DOHH2 (cell line): ENCODE results near the gene DOCK11.

ENCODE experiments used
- H3F3A ChIP-seq: fragments of 200-600 bp; sonication (generic), shearing (Covaris generic); 2 replicates; pipeline ENCODE4 v1.6.0; 2016; ENCODE audit warnings: antibody characterized with exemption, mild to moderate bottlenecking; ENCODE audit not compliant: control insufficient read depth, insufficient read depth
- H3K27ac ChIP-seq: fragments of 200-600 bp; sonication (generic); 2 replicates; pipeline ENCODE4 v1.5.1; 2014; ENCODE audit warnings: low read depth, mild to moderate bottlenecking, low read length, moderate library complexity
- H3K27me3 ChIP-seq: fragments of 200-600 bp; sonication (generic); 2 replicates; pipeline ENCODE4 v1.6.1; 2014; ENCODE audit warnings: mild to moderate bottlenecking, low read length, mixed read lengths; ENCODE audit not compliant: control insufficient read depth
- H3K36me3 ChIP-seq: fragments of 200-600 bp; sonication (generic); 2 replicates; pipeline ENCODE4 v1.6.1; 2014; ENCODE audit warnings: mild to moderate bottlenecking, low read length, moderate library complexity, mixed read lengths; ENCODE audit not compliant: control insufficient read depth
- H3K4me1 ChIP-seq: fragments of 200-600 bp; sonication (generic); 2 replicates; pipeline ENCODE4 v1.6.1; 2014; ENCODE audit warnings: mild to moderate bottlenecking, low read length, mixed read lengths; ENCODE audit not compliant: control insufficient read depth
- H3K4me2 ChIP-seq: fragments of 200-600 bp; sonication (generic); 2 replicates; pipeline ENCODE4 v1.6.0; 2014; ENCODE audit warnings: mild to moderate bottlenecking, low read length, moderate library complexity
- H3K4me3 ChIP-seq: fragments of 200-600 bp; sonication (generic); 2 replicates; pipeline ENCODE4 v1.5.1; 2014; ENCODE audit warnings: mild to moderate bottlenecking, low read length, mixed read lengths
- H3K79me2 ChIP-seq: fragments of 200-600 bp; sonication (generic); 2 replicates; pipeline ENCODE4 v1.6.1; 2014; ENCODE audit warnings: mild to moderate bottlenecking, low read length, mixed read lengths; ENCODE audit not compliant: control insufficient read depth
- H3K9me2 ChIP-seq: fragments of 200-600 bp; sonication (generic); replicated peaks from 2 replicates; pipeline ENCODE4 v1.6.1; 2014; ENCODE audit warnings: mild to moderate bottlenecking, low read length, mixed read lengths; ENCODE audit not compliant: control insufficient read depth
- H3K9me3 ChIP-seq: fragments of 200-600 bp; sonication (generic); 2 replicates; pipeline ENCODE4 v1.6.1; 2014; ENCODE audit warnings: antibody characterized with exemption, low read length, mixed read lengths; ENCODE audit not compliant: control insufficient read depth, insufficient read depth
- H4K20me1 ChIP-seq: fragments of 200-600 bp; sonication (generic); 2 replicates; pipeline ENCODE4 v1.6.0; 2014; ENCODE audit warnings: low read depth, mild to moderate bottlenecking, antibody characterized with exemption, low read length, moderate library complexity; ENCODE audit not compliant: control insufficient read depth, insufficient read depth
- EZH2phosphoT487 ChIP-seq: fragments of 200-600 bp; sonication (generic); IDR thresholded peaks from 2 replicates; pipeline ENCODE4 v1.6.1; 2017; ENCODE audit warnings: borderline replicate concordance, mild to moderate bottlenecking, antibody characterized with exemption, low read length, moderate library complexity, mixed read lengths
- TF ChIP-seq, protein P1 (sequence below): fragments of 200-600 bp; sonication (generic); IDR thresholded peaks from one replicate; pipeline ENCODE4 v1.5.1; 2014; ENCODE audit warnings: antibody characterized with exemption, mild to moderate bottlenecking, low read depth, low read length; ENCODE audit not compliant: poor library complexity, severe bottlenecking

Gene DOCK11

DNA sequence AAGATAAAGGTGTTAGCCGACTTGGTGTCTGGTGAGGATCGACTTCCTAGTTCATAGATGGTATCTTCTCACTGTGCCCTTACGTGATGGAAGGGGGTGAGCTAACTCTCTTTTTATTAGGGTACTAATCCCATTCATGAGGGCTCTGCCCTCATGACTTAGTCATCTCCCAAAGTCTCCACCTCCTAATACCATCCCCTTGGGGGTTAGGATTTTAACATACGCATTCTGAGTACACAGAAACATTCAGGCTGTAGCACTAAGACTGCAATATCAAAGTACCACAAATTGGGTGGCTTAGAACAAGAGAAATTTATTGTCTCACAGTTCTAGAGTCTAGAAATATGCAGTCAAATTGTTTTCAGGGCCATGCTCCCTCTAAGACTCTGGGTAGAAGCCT, 173.8 kb downstream of the DOCK11 start:
- Histone ChIP-seq H3K79me2 (no peaks in the 10 kb centered on the region), H3K4me1 (no peaks in the 10 kb centered on the region), H3K4me2 (no peak overlapping the region), H3K27me3 (no peaks in the 10 kb centered on the region), H4K20me1 (no peaks in the 10 kb centered on the region), H3K4me3 (no peak overlapping the region), H3K36me3 (no peaks in the 10 kb centered on the region), H3K27ac (no peak overlapping the region), H3K9me2 (no peaks in the 10 kb centered on the region), H3K9me3 (no peaks in the 10 kb centered on the region), H3F3A (no peaks in the 10 kb centered on the region)
- TF ChIP-seq EZH2phosphoT487 = no peak
- TF ChIP-seq, protein P1, sequence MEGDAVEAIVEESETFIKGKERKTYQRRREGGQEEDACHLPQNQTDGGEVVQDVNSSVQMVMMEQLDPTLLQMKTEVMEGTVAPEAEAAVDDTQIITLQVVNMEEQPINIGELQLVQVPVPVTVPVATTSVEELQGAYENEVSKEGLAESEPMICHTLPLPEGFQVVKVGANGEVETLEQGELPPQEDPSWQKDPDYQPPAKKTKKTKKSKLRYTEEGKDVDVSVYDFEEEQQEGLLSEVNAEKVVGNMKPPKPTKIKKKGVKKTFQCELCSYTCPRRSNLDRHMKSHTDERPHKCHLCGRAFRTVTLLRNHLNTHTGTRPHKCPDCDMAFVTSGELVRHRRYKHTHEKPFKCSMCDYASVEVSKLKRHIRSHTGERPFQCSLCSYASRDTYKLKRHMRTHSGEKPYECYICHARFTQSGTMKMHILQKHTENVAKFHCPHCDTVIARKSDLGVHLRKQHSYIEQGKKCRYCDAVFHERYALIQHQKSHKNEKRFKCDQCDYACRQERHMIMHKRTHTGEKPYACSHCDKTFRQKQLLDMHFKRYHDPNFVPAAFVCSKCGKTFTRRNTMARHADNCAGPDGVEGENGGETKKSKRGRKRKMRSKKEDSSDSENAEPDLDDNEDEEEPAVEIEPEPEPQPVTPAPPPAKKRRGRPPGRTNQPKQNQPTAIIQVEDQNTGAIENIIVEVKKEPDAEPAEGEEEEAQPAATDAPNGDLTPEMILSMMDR = no peak

DNA sequence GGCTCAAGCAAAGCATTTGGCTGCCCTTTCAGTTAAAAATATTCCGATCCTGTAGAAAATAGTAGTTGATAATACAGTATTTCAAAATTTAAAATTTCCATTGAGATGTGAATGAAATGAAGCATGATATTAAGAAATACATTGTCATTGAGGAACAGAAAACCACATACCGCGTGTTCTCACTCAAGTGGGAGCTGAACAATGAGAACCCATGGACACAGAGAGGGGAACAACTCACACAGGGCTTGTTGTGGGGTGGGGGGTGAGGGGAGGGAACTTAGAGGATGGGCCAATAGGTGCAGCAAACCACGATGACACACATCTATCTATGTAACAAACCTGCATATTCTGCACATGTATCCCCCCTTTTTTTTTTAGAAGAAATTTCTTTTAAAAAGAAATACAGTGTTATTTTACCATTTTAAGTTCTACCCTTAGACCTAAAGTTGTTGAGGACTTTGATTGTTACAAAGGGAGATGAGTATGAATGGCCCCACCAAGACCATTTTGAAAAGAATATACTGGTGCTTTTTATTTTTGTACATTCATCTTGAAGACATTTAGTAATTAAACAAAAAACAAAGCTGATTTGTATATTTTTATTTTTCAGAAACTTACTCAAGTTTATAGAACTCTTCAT, 179.8 kb downstream of the DOCK11 start:
- Histone ChIP-seq H3F3A (no peaks in the 10 kb centered on the region), H3K27me3 (no peaks in the 10 kb centered on the region), H3K27ac (no peak overlapping the region), H3K79me2 (no peaks in the 10 kb centered on the region), H3K4me2 (no peak overlapping the region), H3K4me3 (no peak overlapping the region), H3K4me1 (no peaks in the 10 kb centered on the region), H3K9me2 (no peaks in the 10 kb centered on the region), H4K20me1 (no peaks in the 10 kb centered on the region), H3K9me3 (no peaks in the 10 kb centered on the region), H3K36me3 (no peaks in the 10 kb centered on the region)
- TF ChIP-seq, protein P1 = no peak
- no peak for TF ChIP-seq EZH2phosphoT487

GRCh38 chrX:118675966-118676349, 180.3 kb downstream of the DOCK11 start:
- no peak overlapping the region for H3K27ac ChIP-seq
- H3K9me2 ChIP-seq = no peaks in the 10 kb centered on the region
- no peaks in the 10 kb centered on the region for H3F3A ChIP-seq
- no peaks in the 10 kb centered on the region for H3K79me2 ChIP-seq
- H3K4me2 ChIP-seq = no peak overlapping the region
- H3K9me3 ChIP-seq = no peaks in the 10 kb centered on the region
- no peaks in the 10 kb centered on the region for H3K27me3 ChIP-seq
- no peak overlapping the region for H3K4me3 ChIP-seq
- TF ChIP-seq, protein P1 = no peak
- TF ChIP-seq EZH2phosphoT487 = no peak
- H3K4me1 ChIP-seq = no peaks in the 10 kb centered on the region
- no peaks in the 10 kb centered on the region for H4K20me1 ChIP-seq
- H3K36me3 ChIP-seq = no peaks in the 10 kb centered on the region
